BE2C (cell line): Measurements from ENCODE around the gene PURB. TPM values are rescaled to one million over a fixed set of nuclear protein-coding genes. Genes with fewer than 3 reads are reported as not detected.
"Not testable (repeated sequence)": the region's sequence is repeated elsewhere in the genome, so short reads cannot be mapped to it uniquely, and the experiment has no call there.

ENCODE experiments used
- DNase-seq: peaks from one replicate; pipeline ENCODE4 v3.0.0-alpha.2; 2020
- H3K27me3 ChIP-seq: fragments of 250-450 bp; sonication (Bioruptor Pico); 2 replicates; pipeline ENCODE4 v1.5.1; 2020; ENCODE audit warnings: mild to moderate bottlenecking
- H3K36me3 ChIP-seq: fragments of 250-450 bp; sonication (Bioruptor Pico); 2 replicates; pipeline ENCODE4 v1.5.1; 2020; ENCODE audit warnings: mild to moderate bottlenecking
- H3K4me1 ChIP-seq: fragments of 250-450 bp; sonication (Bioruptor Pico); 2 replicates; pipeline ENCODE4 v1.5.1; 2020
- H3K4me3 ChIP-seq: 2 replicates; pipeline ENCODE4 v1.5.1; 2011; ENCODE audit warnings: low read depth, low read length
- H3K9me3 ChIP-seq: fragments of 250-450 bp; sonication (Bioruptor Pico); 2 replicates; pipeline ENCODE4 v1.5.1; 2020
- CTCF ChIP-seq: IDR thresholded peaks from 2 replicates; pipeline ENCODE4 v1.5.1; 2012; ENCODE audit warnings: mild to moderate bottlenecking, low read depth, low read length
- polyA plus RNA-seq: library from polyadenylated mRNA; unstranded; fragments of >200 nt; gene quantifications from one replicate; pipeline ENCODE4 v1.2.1, GENCODE V29; 2012; ENCODE audit warnings: low read depth, missing spikeins; ENCODE audit not compliant: insufficient read length, insufficient read depth

Gene PURB
- polyA plus RNA-seq = 16.2 TPM

GRCh38 chr7:44885394-44886317 lies at the start of gene PURB:
Gene PURB, minus strand, starts transcription at chr7:44885530. Its CDS starts 182 bp downstream, at chr7:44885348.
- TF ChIP-seq CTCF = no peak
- H3K4me1 ChIP-seq = no peaks in the 10 kb centered on the region; the same call in 1 of the 2 replicates
- peak within 1 kb of the TSS; percentile 95 for H3K4me3 ChIP-seq
- no peaks in the 10 kb centered on the region for H3K27me3 ChIP-seq
- DNase-seq = peak; percentile 96
- no peaks in the 10 kb centered on the region for H3K9me3 ChIP-seq
- peaks cover 9% of the 10 kb centered on the region for H3K36me3 ChIP-seq

GRCh38 chr7:44935016-44935415 lies 49.7 kb upstream of the PURB start:
- H3K4me1 ChIP-seq = no peaks in the 10 kb centered on the region
- no peak for DNase-seq

GRCh38 chr7:44934510-44934909 lies 49.2 kb upstream of the PURB start:
- not testable (repeated sequence) for H3K36me3 ChIP-seq, H3K4me3 ChIP-seq, H3K4me1 ChIP-seq, H3K9me3 ChIP-seq, H3K27me3 ChIP-seq, DNase-seq

More at GRCh38 chr7:44935016-44935415, 49.7 kb upstream of the PURB start:
- H3K9me3 ChIP-seq = no peaks in the 10 kb centered on the region
- no peak overlapping the region for H3K4me3 ChIP-seq
- no peaks in the 10 kb centered on the region for H3K36me3 ChIP-seq
- TF ChIP-seq CTCF = no peak
- peaks cover 4% of the 10 kb centered on the region; the same call in 1 of the 2 replicates for H3K27me3 ChIP-seq

- Histone ChIP-seq H3K36me3 (no peaks in the 10 kb centered on the region), H3K27me3 (no peaks in the 10 kb centered on the region), H3K4me1 (no peaks in the 10 kb centered on the region), H3K9me3 (no peaks in the 10 kb centered on the region), H3K4me3 (no peak overlapping the region)
- no peak for DNase-seq
- no peak for TF ChIP-seq CTCF
Measured at GRCh38 chr7:44930921-44931320, 45.6 kb upstream of the PURB start.

GRCh38 chr7:44922351-44922694 lies 37.0 kb upstream of the PURB start:
- DNase-seq = no peak
- H3K4me1 ChIP-seq = no peaks in the 10 kb centered on the region
- no peak overlapping the region for H3K4me3 ChIP-seq
- H3K27me3 ChIP-seq = no peaks in the 10 kb centered on the region
- H3K36me3 ChIP-seq = no peaks in the 10 kb centered on the region
- no peaks in the 10 kb centered on the region for H3K9me3 ChIP-seq
- no peak for TF ChIP-seq CTCF

- peak; percentile 96 for DNase-seq
- H3K4me3 ChIP-seq = no peak overlapping the region
- H3K9me3 ChIP-seq = no peaks in the 10 kb centered on the region
- no peaks in the 10 kb centered on the region for H3K36me3 ChIP-seq
- peak; percentile 88 for TF ChIP-seq CTCF
- no peaks in the 10 kb centered on the region for H3K27me3 ChIP-seq
- H3K4me1 ChIP-seq = no peaks in the 10 kb centered on the region
Measured at GRCh38 chr7:44921607-44922350, 36.4 kb upstream of the PURB start.
